ENCODE results near the gene JADE3.
"Not testable (repeated sequence)": the region's sequence is repeated elsewhere in the genome, so short reads cannot be mapped to it uniquely, and the experiment has no call there.

The JADE3 gene

DNA sequence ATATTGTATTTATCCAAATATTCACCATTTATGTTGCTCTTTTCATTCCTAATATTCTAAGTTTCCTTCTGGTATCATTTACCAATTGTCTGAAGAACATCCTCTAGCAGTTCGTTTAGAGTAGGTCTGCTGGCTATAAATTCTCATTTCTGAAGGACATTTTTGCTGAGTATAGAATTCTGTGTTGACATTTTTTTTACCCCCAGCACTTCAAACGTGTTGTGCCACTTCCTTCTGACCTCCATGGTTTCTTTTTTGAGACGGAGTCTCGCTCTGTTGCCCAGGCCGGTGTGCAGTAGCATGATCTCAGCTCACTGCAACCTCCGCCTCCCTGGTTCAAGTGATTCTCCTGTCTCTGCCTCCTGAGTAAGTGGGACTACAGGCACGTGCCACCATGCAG lies 26.4 kb downstream of the JADE3 start:
- Histone ChIP-seq H2BK15ac (replicated peaks; ENCODE audit: low read depth) (no peak overlapping the region), H2BK5ac (ENCODE audit: low read length) (no peak overlapping the region), H3K4me2 (ENCODE audit: low read length) (no peak overlapping the region), H3K4me1 (ENCODE audit: control insufficient read depth, low read depth, low read length) (no peaks in the 10 kb centered on the region), H3K79me2 (ENCODE audit: control insufficient read depth, insufficient read depth, low read length) (no peaks in the 10 kb centered on the region), H3K4me3 (ENCODE audit: low read length) (no peak overlapping the region), H4K5ac (ENCODE audit: low read length) (no peak overlapping the region), H3K56ac (ENCODE audit: low read length) (no peak overlapping the region), H3K4ac (ENCODE audit: low read depth, low read length) (no peak overlapping the region), H3K36me3 (ENCODE audit: control insufficient read depth, insufficient read depth, low read length) (no peaks in the 10 kb centered on the region), H3K79me1 (ENCODE audit: low read length) (no peaks in the 10 kb centered on the region), H4K8ac (ENCODE audit: low read depth, low read length) (no peak overlapping the region), H3K9ac (ENCODE audit: low read length) (no peak overlapping the region), H2AK5ac (ENCODE audit: low read length) (no peak overlapping the region), H3K27me3 (ENCODE audit: insufficient read depth, low read length, poor library complexity) (no peaks in the 10 kb centered on the region), H3K27ac (ENCODE audit: low read depth, low read length) (no peak overlapping the region), H3K23ac (ENCODE audit: low read length) (no peak overlapping the region), H2BK120ac (ENCODE audit: low read depth, low read length) (no peak overlapping the region), H3K18ac (ENCODE audit: low read length) (no peak overlapping the region)
- WGBS (ENCODE audit: extremely low coverage, insufficient coverage, low lambda C conversion rate) = no CpG with 5 or more reads among the region's 7 CpGs
- DNase-seq = no peak

DNA sequence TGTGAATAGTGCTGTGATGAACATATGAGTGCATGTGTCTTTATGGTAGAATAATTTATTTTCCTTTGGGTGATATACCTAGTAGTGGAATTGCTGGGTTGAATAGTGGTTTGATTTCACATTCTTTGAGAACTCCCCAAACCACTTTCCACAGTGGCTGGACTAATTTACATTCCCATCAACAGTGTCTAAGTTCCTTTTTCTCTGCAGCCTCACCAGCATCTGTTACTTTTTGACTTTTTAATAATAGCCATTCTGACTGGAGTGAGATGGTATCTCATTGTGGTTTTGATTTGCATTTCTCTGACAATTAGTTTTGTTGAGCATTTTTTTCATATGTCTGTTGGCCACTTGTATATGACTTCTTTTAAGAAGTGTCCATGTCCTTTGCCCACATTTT lies 29.1 kb downstream of the JADE3 start:
- no peak overlapping the region for H3K4me3 ChIP-seq (ENCODE audit: low read length)

DNA sequence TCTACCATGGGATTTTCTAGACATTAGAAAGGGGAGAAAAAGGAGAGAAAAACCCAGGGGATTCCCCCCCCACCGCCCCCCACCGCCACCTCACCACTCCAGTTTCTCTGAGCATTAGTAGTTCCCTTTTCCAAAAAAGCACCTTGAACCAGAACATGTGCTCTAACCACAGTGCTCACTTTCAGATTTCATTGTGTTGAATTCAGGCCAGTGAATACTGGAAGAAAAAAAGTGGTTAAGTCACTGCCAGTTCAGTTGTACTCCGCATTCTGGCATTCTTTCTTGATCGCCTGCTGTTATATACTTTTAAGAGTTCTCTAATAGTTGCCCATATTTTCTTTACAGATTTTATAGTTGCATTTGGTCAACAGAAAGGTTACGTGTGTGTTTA lies 40.9 kb downstream of the JADE3 start:
- no peak overlapping the region for H3K9ac ChIP-seq (ENCODE audit: low read length)
- H2BK5ac ChIP-seq (ENCODE audit: low read length) = no peak overlapping the region
- no peak overlapping the region for H3K4me3 ChIP-seq (ENCODE audit: low read length)
- no peaks in the 10 kb centered on the region for H3K4me1 ChIP-seq (ENCODE audit: control insufficient read depth, low read depth, low read length)
- no peak overlapping the region for H3K18ac ChIP-seq (ENCODE audit: low read length)
- no peak overlapping the region for H3K4me2 ChIP-seq (ENCODE audit: low read length)
- no peaks in the 10 kb centered on the region for H3K36me3 ChIP-seq (ENCODE audit: control insufficient read depth, insufficient read depth, low read length)
- H2BK120ac ChIP-seq (ENCODE audit: low read depth, low read length) = no peak overlapping the region
- H3K27ac ChIP-seq (ENCODE audit: low read depth, low read length) = no peak overlapping the region
- H2BK15ac ChIP-seq (replicated peaks; ENCODE audit: low read depth) = no peak overlapping the region
- H4K5ac ChIP-seq (ENCODE audit: low read length) = no peak overlapping the region
- no CpG with 5 or more reads among the region's 5 CpGs for WGBS (ENCODE audit: extremely low coverage, insufficient coverage, low lambda C conversion rate)
- DNase-seq = no peak
- H3K23ac ChIP-seq (ENCODE audit: low read length) = no peak overlapping the region
- no peak overlapping the region for H3K4ac ChIP-seq (ENCODE audit: low read depth, low read length)
- peaks cover 2% of the 10 kb centered on the region for H3K79me2 ChIP-seq (ENCODE audit: control insufficient read depth, insufficient read depth, low read length)
- no peaks in the 10 kb centered on the region for H3K27me3 ChIP-seq (ENCODE audit: insufficient read depth, low read length, poor library complexity)
- H4K8ac ChIP-seq (ENCODE audit: low read depth, low read length) = no peak overlapping the region
- no peaks in the 10 kb centered on the region for H3K79me1 ChIP-seq (ENCODE audit: low read length)
- H3K56ac ChIP-seq (ENCODE audit: low read length) = no peak overlapping the region
- H2AK5ac ChIP-seq (ENCODE audit: low read length) = no peak overlapping the region

More for the DNA sequence above, 29.1 kb downstream of the JADE3 start:
- Histone ChIP-seq H3K9ac (ENCODE audit: low read length) (no peak overlapping the region), H3K18ac (ENCODE audit: low read length) (no peak overlapping the region), H3K4me1 (ENCODE audit: control insufficient read depth, low read depth, low read length) (no peaks in the 10 kb centered on the region), H3K27me3 (ENCODE audit: insufficient read depth, low read length, poor library complexity) (no peaks in the 10 kb centered on the region), H3K79me1 (ENCODE audit: low read length) (no peaks in the 10 kb centered on the region), H3K27ac (ENCODE audit: low read depth, low read length) (no peak overlapping the region), H2BK15ac (replicated peaks; ENCODE audit: low read depth) (no peak overlapping the region), H3K4ac (ENCODE audit: low read depth, low read length) (no peak overlapping the region), H3K56ac (ENCODE audit: low read length) (no peak overlapping the region), H4K5ac (ENCODE audit: low read length) (no peak overlapping the region), H3K79me2 (ENCODE audit: control insufficient read depth, insufficient read depth, low read length) (no peaks in the 10 kb centered on the region), H2BK120ac (ENCODE audit: low read depth, low read length) (no peak overlapping the region), H3K23ac (ENCODE audit: low read length) (no peak overlapping the region), H3K4me2 (ENCODE audit: low read length) (no peak overlapping the region), H2BK5ac (ENCODE audit: low read length) (no peak overlapping the region), H4K8ac (ENCODE audit: low read depth, low read length) (no peak overlapping the region), H2AK5ac (ENCODE audit: low read length) (no peak overlapping the region), H3K36me3 (ENCODE audit: control insufficient read depth, insufficient read depth, low read length) (no peaks in the 10 kb centered on the region)
- no peak for DNase-seq

GRCh38 chrX:46953597-46953996 lies 41.4 kb downstream of the JADE3 start:
- H3K18ac ChIP-seq (ENCODE audit: low read length) = no peak overlapping the region
- H4K5ac ChIP-seq (ENCODE audit: low read length) = no peak overlapping the region
- H3K27ac ChIP-seq (ENCODE audit: low read depth, low read length) = no peak overlapping the region
- peaks cover 2% of the 10 kb centered on the region for H3K79me2 ChIP-seq (ENCODE audit: control insufficient read depth, insufficient read depth, low read length)
- H3K4me3 ChIP-seq (ENCODE audit: low read length) = no peak overlapping the region
- no peaks in the 10 kb centered on the region for H3K36me3 ChIP-seq (ENCODE audit: control insufficient read depth, insufficient read depth, low read length)
- H3K4me1 ChIP-seq (ENCODE audit: control insufficient read depth, low read depth, low read length) = no peaks in the 10 kb centered on the region
- H3K9ac ChIP-seq (ENCODE audit: low read length) = no peak overlapping the region
- H3K23ac ChIP-seq (ENCODE audit: low read length) = no peak overlapping the region
- WGBS (ENCODE audit: extremely low coverage, insufficient coverage, low lambda C conversion rate) = no CpG with 5 or more reads among the region's 2 CpGs
- DNase-seq = peak; percentile 76
- no peaks in the 10 kb centered on the region for H3K27me3 ChIP-seq (ENCODE audit: insufficient read depth, low read length, poor library complexity)
- H4K8ac ChIP-seq (ENCODE audit: low read depth, low read length) = no peak overlapping the region
- H2BK120ac ChIP-seq (ENCODE audit: low read depth, low read length) = no peak overlapping the region
- no peaks in the 10 kb centered on the region for H3K79me1 ChIP-seq (ENCODE audit: low read length)
- no peak overlapping the region for H2BK5ac ChIP-seq (ENCODE audit: low read length)
- no peak overlapping the region for H3K4ac ChIP-seq (ENCODE audit: low read depth, low read length)
- H3K56ac ChIP-seq (ENCODE audit: low read length) = no peak overlapping the region
- H2BK15ac ChIP-seq (replicated peaks; ENCODE audit: low read depth) = no peak overlapping the region
- no peak overlapping the region for H3K4me2 ChIP-seq (ENCODE audit: low read length)
- H2AK5ac ChIP-seq (ENCODE audit: low read length) = no peak overlapping the region

- DNase-seq = no peak
- H3K9ac ChIP-seq (ENCODE audit: low read length) = no peak overlapping the region
- H3K23ac ChIP-seq (ENCODE audit: low read length) = no peak overlapping the region
- no peak overlapping the region for H3K4me2 ChIP-seq (ENCODE audit: low read length)
- no peak overlapping the region for H4K5ac ChIP-seq (ENCODE audit: low read length)
- no peaks in the 10 kb centered on the region for H3K4me1 ChIP-seq (ENCODE audit: control insufficient read depth, low read depth, low read length)
- no peaks in the 10 kb centered on the region for H3K36me3 ChIP-seq (ENCODE audit: control insufficient read depth, insufficient read depth, low read length)
- no peak overlapping the region for H2AK5ac ChIP-seq (ENCODE audit: low read length)
- H2BK15ac ChIP-seq (replicated peaks; ENCODE audit: low read depth) = no peak overlapping the region
- H3K4me3 ChIP-seq (ENCODE audit: low read length) = no peak overlapping the region
- no peak overlapping the region for H3K4ac ChIP-seq (ENCODE audit: low read depth, low read length)
- H2BK120ac ChIP-seq (ENCODE audit: low read depth, low read length) = no peak overlapping the region
- H3K79me1 ChIP-seq (ENCODE audit: low read length) = no peaks in the 10 kb centered on the region
- H3K27ac ChIP-seq (ENCODE audit: low read depth, low read length) = no peak overlapping the region
- no peak overlapping the region for H2BK5ac ChIP-seq (ENCODE audit: low read length)
- no peak overlapping the region for H3K56ac ChIP-seq (ENCODE audit: low read length)
- no peak overlapping the region for H4K8ac ChIP-seq (ENCODE audit: low read depth, low read length)
- peaks cover 2% of the 10 kb centered on the region for H3K79me2 ChIP-seq (ENCODE audit: control insufficient read depth, insufficient read depth, low read length)
- no peak overlapping the region for H3K18ac ChIP-seq (ENCODE audit: low read length)
- no CpG with 5 or more reads among the region's 2 CpGs for WGBS (ENCODE audit: extremely low coverage, insufficient coverage, low lambda C conversion rate)
- no peaks in the 10 kb centered on the region for H3K27me3 ChIP-seq (ENCODE audit: insufficient read depth, low read length, poor library complexity)
Observed at GRCh38 chrX:46954716-46955115, 42.5 kb downstream of the JADE3 start.

GRCh38 chrX:46956589-46956988 lies 44.4 kb downstream of the JADE3 start:
- H4K8ac ChIP-seq (ENCODE audit: low read depth, low read length); H3K56ac ChIP-seq (ENCODE audit: low read length); H3K27me3 ChIP-seq (ENCODE audit: insufficient read depth, low read length, poor library complexity); H3K79me2 ChIP-seq (ENCODE audit: control insufficient read depth, insufficient read depth, low read length); H3K4me1 ChIP-seq (ENCODE audit: control insufficient read depth, low read depth, low read length); H2BK15ac ChIP-seq (replicated peaks; ENCODE audit: low read depth); H3K23ac ChIP-seq (ENCODE audit: low read length); H3K4me2 ChIP-seq (ENCODE audit: low read length); H3K9ac ChIP-seq (ENCODE audit: low read length); H4K5ac ChIP-seq (ENCODE audit: low read length); H2BK5ac ChIP-seq (ENCODE audit: low read length); H3K4ac ChIP-seq (ENCODE audit: low read depth, low read length); H2AK5ac ChIP-seq (ENCODE audit: low read length); H3K36me3 ChIP-seq (ENCODE audit: control insufficient read depth, insufficient read depth, low read length); H3K18ac ChIP-seq (ENCODE audit: low read length); H3K4me3 ChIP-seq (ENCODE audit: low read length); H3K27ac ChIP-seq (ENCODE audit: low read depth, low read length); H3K79me1 ChIP-seq (ENCODE audit: low read length); H2BK120ac ChIP-seq (ENCODE audit: low read depth, low read length); DNase-seq: not testable (repeated sequence)
- WGBS (ENCODE audit: extremely low coverage, insufficient coverage, low lambda C conversion rate) = no CpG with 5 or more reads among the region's 4 CpGs

All from mesendoderm (in vitro differentiated cells).